Melanocyte of skin (primary cell): ENCODE results near the gene GGA1. TPM values are rescaled to one million over a fixed set of nuclear protein-coding genes. Genes with fewer than 3 reads are reported as not detected.

Source experiments
- small RNA-seq, 2 donors: library from RNA; depleted of rRNA; stranded (forward); fragments of <200 nt; gene quantifications; one replicate each; pipeline ENCODE3, GENCODE V24; 2012
- total RNA-seq, 2 donors: library from RNA; depleted of rRNA; stranded (reverse); fragments of >200 nt; gene quantifications; 2 replicates each; pipeline ENCODE4 v1.2.3, GENCODE V29; 2012

The GGA1 gene, protein sequence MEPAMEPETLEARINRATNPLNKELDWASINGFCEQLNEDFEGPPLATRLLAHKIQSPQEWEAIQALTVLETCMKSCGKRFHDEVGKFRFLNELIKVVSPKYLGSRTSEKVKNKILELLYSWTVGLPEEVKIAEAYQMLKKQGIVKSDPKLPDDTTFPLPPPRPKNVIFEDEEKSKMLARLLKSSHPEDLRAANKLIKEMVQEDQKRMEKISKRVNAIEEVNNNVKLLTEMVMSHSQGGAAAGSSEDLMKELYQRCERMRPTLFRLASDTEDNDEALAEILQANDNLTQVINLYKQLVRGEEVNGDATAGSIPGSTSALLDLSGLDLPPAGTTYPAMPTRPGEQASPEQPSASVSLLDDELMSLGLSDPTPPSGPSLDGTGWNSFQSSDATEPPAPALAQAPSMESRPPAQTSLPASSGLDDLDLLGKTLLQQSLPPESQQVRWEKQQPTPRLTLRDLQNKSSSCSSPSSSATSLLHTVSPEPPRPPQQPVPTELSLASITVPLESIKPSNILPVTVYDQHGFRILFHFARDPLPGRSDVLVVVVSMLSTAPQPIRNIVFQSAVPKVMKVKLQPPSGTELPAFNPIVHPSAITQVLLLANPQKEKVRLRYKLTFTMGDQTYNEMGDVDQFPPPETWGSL
- total RNA-seq: 10 to 100 TPM; 53.6 to 57.8 TPM

DNA sequence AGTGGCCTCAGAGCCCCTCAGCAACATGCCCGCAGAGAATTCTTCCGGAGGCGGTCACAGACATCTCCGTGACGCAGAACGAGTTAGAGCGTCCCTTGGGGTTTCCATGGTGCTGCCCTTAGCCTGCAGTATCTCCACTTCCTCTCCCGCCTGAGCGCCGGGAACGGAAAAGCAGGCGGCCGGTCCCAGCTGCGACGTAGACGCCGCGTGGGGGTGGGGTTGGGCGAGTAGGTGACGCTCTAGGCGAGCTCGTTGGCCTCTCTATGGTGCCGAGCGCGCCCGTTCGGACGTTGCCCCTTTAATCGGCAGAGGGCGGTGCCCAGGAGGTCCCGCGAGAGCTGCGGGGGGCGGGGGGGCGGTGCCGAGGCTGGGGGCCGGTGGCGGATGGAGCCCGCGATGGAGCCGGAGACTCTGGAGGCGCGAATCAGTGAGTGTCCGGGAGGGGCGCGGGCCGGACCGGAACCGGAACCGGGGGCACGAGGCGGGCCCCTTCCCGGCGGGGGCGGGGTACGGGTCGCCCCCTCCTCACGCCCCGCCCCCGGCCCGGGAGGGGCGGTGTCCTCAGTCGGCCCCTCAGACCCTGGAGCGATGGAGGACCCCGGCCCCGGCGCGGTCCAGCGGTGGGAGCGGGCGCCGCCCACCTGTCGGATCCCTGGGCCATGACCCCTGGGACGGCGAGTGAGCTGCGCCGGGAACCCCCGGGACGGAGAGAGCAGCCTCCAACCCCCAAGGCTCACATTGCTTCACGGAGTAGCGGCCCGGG is at the start of gene GGA1:
Gene GGA1, plus strand, starts transcription at position 358 of the 763 bp plus-strand sequence. Its CDS starts 27 bp downstream, at position 385.

GRCh38 chr22:37559901-37560607 is 48.6 kb upstream of the GGA1 start, which contains the start of gene CDC42EP1:
Gene CDC42EP1, plus strand, starts transcription at chr22:37560480. Its CDS starts 5,870 bp downstream, at chr22:37566350.

DNA sequence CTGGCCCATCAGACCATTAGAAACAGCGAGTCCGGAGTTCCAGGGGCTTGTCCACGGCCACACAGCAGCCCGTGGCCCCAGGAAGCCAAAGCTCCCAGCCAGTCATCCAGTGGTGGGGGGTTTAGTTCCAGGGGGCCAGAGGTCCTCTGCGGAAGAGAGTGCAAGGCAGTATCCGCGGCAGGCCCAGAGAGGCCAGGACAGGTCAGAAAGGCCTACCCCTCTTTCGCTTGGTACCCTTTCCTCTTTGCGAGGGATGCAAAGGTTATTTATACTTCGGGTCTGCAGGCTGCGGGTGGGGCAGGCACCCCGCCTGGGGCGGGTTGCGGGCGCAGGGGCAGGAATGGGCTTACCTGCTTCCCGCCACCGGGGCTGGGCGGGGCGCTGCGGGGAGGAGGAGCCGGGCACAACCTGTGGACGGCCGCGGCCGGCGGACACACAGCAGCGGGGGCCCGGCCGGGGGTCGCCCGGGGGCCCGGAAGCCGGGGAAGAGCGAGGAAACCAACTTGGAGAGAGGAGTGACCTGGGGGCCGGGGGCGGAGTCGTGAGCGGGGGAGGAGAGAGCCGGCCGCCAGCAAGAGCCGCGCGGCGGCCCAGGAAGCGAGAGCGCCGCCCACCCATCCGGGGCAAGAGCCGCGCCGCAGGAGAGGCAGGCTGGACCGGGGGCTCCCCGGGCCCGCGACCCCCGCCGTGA is 30.6 kb downstream of the GGA1 start, which contains the start of gene SH3BP1:
Gene SH3BP1, plus strand, starts transcription at position 600 of the 691 bp plus-strand sequence. CDS start 119 bp downstream, outside the sequence.

DNA sequence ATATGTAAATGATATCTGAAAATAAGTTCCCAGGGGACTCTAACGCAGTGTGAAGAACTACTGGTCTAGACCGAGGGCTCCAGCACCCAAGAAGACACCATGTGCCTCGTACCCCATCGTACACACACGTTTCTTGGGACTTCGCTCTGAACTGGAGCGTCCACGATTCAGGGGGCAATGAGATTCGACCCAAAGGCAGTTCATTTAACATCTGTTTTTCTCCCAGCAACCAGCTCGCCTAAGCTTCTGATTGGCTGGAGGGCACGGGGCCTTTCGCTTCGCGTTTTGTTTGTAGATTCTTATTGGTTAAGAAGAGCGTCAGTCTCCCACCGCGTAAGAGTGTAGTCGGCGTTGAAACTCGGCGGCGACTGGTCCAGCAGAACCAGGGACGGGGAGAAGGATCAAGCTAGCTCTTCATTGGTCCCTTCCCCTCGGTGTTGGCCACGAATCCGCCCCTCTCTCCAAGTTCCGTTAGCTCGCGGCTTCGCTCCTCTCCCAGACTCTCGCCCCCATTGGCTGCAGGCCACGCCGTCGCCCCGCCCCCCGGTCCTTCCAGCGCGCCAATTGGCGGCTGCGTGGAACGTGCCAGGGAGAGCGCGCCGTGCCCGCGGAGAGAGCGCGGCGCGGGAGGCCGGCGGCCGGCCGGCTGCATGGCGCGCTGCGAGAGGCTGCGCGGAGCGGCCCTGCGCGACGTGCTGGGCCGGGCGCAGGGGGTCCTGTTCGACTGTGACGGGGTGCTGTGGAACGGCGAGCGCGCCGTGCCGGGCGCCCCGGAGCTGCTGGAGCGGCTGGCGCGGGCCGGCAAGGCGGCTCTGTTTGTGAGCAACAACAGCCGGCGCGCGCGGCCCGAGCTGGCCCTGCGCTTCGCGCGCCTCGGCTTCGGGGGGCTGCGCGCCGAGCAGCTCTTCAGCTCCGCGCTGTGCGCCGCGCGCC is 49.8 kb downstream of the GGA1 start, which contains the start of gene PDXP:
Gene PDXP, plus strand, starts transcription at position 591 of the 933 bp plus-strand sequence. Its CDS starts 60 bp downstream, at position 651.

DNA sequence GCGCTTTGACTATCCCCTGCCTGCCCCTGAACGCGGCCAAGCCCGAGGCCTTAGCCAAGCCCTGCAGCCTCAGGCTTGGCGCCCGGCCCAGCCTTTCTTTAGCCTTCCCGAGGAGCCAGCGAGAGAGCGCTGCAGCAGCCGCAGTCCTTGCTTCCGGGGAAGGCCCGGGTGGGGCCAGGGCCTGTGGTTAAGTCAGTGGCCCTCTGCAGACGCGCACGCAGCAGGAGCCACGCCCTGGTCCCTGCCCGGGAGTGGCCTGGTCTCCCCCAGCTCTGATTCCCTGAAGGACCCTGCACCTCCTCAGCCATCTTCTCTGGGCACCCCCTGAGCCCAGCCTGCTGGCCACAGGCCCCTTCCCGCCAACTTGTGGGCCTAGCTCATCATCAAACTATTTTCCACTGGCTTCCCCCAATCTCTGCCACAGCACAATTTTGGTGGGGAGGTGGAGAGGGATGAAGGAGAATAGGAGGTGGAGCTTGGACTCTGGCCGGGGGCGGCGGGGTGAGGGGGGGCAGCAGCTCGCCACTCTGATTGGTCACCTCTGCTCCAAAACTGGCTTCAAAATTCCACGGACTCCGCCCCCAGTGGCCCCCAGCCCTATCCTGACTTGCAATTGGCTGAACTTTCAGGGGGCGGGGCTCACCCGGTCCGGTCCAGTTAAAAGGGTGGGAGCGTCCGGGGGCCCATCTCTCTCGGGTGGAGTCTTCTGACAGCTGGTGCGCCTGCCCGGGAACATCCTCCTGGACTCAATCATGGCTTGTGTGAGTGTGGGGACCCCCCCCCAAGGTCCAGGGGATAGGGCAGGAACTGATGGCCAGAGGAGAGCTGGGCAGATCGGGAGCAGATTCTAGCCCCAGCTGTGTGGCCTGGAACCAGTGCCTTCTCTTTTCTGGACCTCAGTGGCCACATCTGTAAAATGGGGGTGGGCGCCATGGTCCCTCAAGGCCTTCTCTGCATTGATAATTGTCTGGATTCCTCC is 66.6 kb downstream of the GGA1 start, which contains the start of gene LGALS1:
Gene LGALS1, plus strand, starts transcription at position 686 of the 979 bp plus-strand sequence. Its CDS starts 67 bp downstream, at position 753.

Small RNA genes lying within 50 kb of the gene (small RNA-seq; reads per million reads assigned to genes)
- gene RF00017 (0 reads per million in 2 donors), gene RN7SL385P (0 reads per million in 2 donors)

Other genes with a start within 250 kb of the GGA1 start
- gene ELFN2, start 181.4 kb upstream of the GGA1 start, total RNA-seq: not detected
- gene MFNG, start 122.5 kb upstream of the GGA1 start, total RNA-seq: not detected
- under 1 TPM in 1 of 2 donors, not detected in 1; 1.00 TPM for gene CARD10, start 89.4 kb upstream of the GGA1 start, total RNA-seq
- gene CDC42EP1, start 48.4 kb upstream of the GGA1 start, total RNA-seq: 10 to 100 TPM; 18.3 to 23.4 TPM
- gene LGALS2, start 28.7 kb upstream of the GGA1 start, total RNA-seq: not detected
- gene SH3BP1, start 30.8 kb downstream of the GGA1 start, total RNA-seq: 10 to 100 TPM in 1 of 2 donors, 1 to 10 TPM in 1; 2.1 to 18.6 TPM
- 10 to 100 TPM; 23.4 to 30.6 TPM for gene PDXP, start 49.9 kb downstream of the GGA1 start, total RNA-seq
- gene LGALS1, start 66.8 kb downstream of the GGA1 start, total RNA-seq: 1,000 to 10,000 TPM; 1,804 to 2,514 TPM
- gene NOL12, start 77.5 kb downstream of the GGA1 start, total RNA-seq: 10 to 100 TPM; 14.1 to 38.0 TPM
- gene TRIOBP, start 88.2 kb downstream of the GGA1 start, total RNA-seq: 10 to 100 TPM; 40.6 to 54.6 TPM
- gene GCAT, start 199.1 kb downstream of the GGA1 start, total RNA-seq: 10 to 100 TPM in 1 of 2 donors, 1 to 10 TPM in 1; 9.6 to 16.7 TPM
- gene GALR3, start 214.5 kb downstream of the GGA1 start, total RNA-seq: not detected
- gene ANKRD54, start 235.5 kb downstream of the GGA1 start, total RNA-seq: 10 to 100 TPM; 78.3 to 82.6 TPM
- gene EIF3L, start 240.6 kb downstream of the GGA1 start, total RNA-seq: 100 to 1,000 TPM; 159 to 240 TPM